Astrocyte (in vitro differentiated cells and primary cell): ENCODE measurements around the gene AJAP1. TPM values are rescaled to one million over a fixed set of nuclear protein-coding genes. Genes with fewer than 3 reads are reported as not detected.

Source experiments
- DNase-seq: peaks from one replicate; pipeline ENCODE4 v3.0.0-alpha.2; 2010; ENCODE audit warnings: low read depth
- FAIRE-seq: peaks from 2 replicates; lab custom pipeline; 2011; peaks lifted over from hg19 to GRCh38; lab: Jason Lieb, UNC
- H2AFZ ChIP-seq: 2 replicates; pipeline ENCODE4 v1.6.0; 2012; ENCODE audit warnings: low read depth, low read length, inconsistent platforms
- H3K27ac ChIP-seq: 2 replicates; pipeline ENCODE4 v1.5.1; 2011; ENCODE audit warnings: low read depth, low read length, inconsistent platforms
- H3K27me3 ChIP-seq: 2 replicates; pipeline ENCODE4 v1.6.0; 2011; ENCODE audit warnings: low read length, inconsistent platforms; ENCODE audit not compliant: insufficient read depth
- H3K36me3 ChIP-seq: 2 replicates; pipeline ENCODE4 v1.5.1; 2011; ENCODE audit warnings: low read length, inconsistent platforms; ENCODE audit not compliant: insufficient read depth
- H3K4me1 ChIP-seq: 2 replicates; pipeline ENCODE4 v1.5.1; 2011; ENCODE audit warnings: low read length, inconsistent platforms; ENCODE audit not compliant: insufficient read depth
- H3K4me2 ChIP-seq: 2 replicates; pipeline ENCODE4 v1.6.0; 2012; ENCODE audit warnings: low read length, inconsistent platforms
- H3K4me3 ChIP-seq: 2 replicates; pipeline ENCODE4 v1.5.1; 2011; ENCODE audit warnings: low read depth, mild to moderate bottlenecking, low read length, inconsistent platforms; ENCODE audit not compliant: insufficient read depth
- H3K79me2 ChIP-seq: 2 replicates; pipeline ENCODE4 v1.6.0; 2012; ENCODE audit warnings: mild to moderate bottlenecking, low read length, inconsistent platforms; ENCODE audit not compliant: insufficient read depth
- H3K9ac ChIP-seq: 2 replicates; pipeline ENCODE4 v1.6.0; 2012; ENCODE audit warnings: mild to moderate bottlenecking, low read length, inconsistent platforms
- H3K9me3 ChIP-seq: 2 replicates; pipeline ENCODE4 v1.5.1; 2012; ENCODE audit warnings: low read depth, mild to moderate bottlenecking, low read length, inconsistent platforms; ENCODE audit not compliant: insufficient read depth
- H4K20me1 ChIP-seq: 2 replicates; pipeline ENCODE4 v1.6.0; 2012; ENCODE audit warnings: low read length, inconsistent platforms; ENCODE audit not compliant: insufficient read depth
- H3K27ac Mint-ChIP-seq: one replicate; pipeline ENCODE4 v1.8.0; 2021; ENCODE audit warnings: mild to moderate bottlenecking, mixed read lengths; ENCODE audit not compliant: unreplicated experiment
- H3K27me3 Mint-ChIP-seq: one replicate; pipeline ENCODE4 v1.8.0; 2021; ENCODE audit warnings: low read depth, mixed read lengths; ENCODE audit not compliant: unreplicated experiment
- H3K36me3 Mint-ChIP-seq: one replicate; pipeline ENCODE4 v1.8.0; 2021; ENCODE audit warnings: low read depth, mixed read lengths; ENCODE audit not compliant: unreplicated experiment
- H3K4me1 Mint-ChIP-seq: one replicate; pipeline ENCODE4 v1.8.0; 2021; ENCODE audit warnings: low read depth, mixed read lengths; ENCODE audit not compliant: unreplicated experiment
- H3K4me3 Mint-ChIP-seq: one replicate; pipeline ENCODE4 v1.8.0; 2021; ENCODE audit warnings: mild to moderate bottlenecking, moderate library complexity, mixed read lengths; ENCODE audit not compliant: unreplicated experiment
- H3K9me3 Mint-ChIP-seq: one replicate; pipeline ENCODE4 v1.8.0; 2021; ENCODE audit warnings: mild to moderate bottlenecking, mixed read lengths; ENCODE audit not compliant: unreplicated experiment
- EZH2 ChIP-seq: IDR thresholded peaks from 2 replicates; pipeline ENCODE4 v1.6.1; 2012; ENCODE audit warnings: mild to moderate bottlenecking, low read length, inconsistent platforms; ENCODE audit not compliant: insufficient read depth
- total RNA-seq: library from RNA; stranded (reverse); gene quantifications from 2 replicates; pipeline ENCODE4 v1.2.1, GENCODE V29; 2021
- TF ChIP-seq, protein P1 (sequence below): IDR thresholded peaks from 2 replicates; pipeline ENCODE4 v1.5.1; 2011; ENCODE audit warnings: low read depth, mild to moderate bottlenecking, inconsistent platforms, low read length, moderate library complexity; ENCODE audit not compliant: insufficient read depth

AJAP1 gene
- total RNA-seq, 1 donor from 2014 or later: 0.34 TPM

DNA sequence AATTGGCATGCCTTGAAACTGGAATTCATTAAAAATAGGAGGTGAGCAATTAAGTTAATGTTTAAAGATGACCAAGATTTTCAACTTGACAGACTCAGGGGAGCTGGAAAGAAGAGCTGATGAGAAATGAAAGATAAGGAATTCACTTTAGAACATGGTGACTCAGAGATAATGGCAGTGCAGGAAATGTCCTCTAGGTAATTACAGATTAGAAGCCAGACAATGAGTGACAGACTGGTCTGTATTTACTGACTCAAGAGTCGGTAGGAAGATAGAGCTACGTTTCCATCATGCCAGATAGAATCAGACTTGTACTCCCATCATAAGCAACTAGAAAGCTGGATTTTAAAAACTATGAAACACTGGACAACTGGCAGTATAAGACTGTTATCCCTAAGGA lies 151.6 kb downstream of the AJAP1 start:
- Histone ChIP-seq H4K20me1 (no peaks in the 10 kb centered on the region), H3K4me3 (no peak overlapping the region), H3K79me2 (no peaks in the 10 kb centered on the region), H3K4me1 (no peaks in the 10 kb centered on the region), H3K4me2 (no peak overlapping the region), H3K9ac (no peak overlapping the region), H2AFZ (no peak overlapping the region), H3K27ac (no peak overlapping the region), H3K36me3 (no peaks in the 10 kb centered on the region), H3K9me3 (no peaks in the 10 kb centered on the region), H3K27me3 (no peaks in the 10 kb centered on the region)
- peaks cover 26% of the 10 kb centered on the region for H3K27me3 Mint-ChIP-seq
- H3K27ac Mint-ChIP-seq: no peak overlapping the region
- FAIRE-seq: no peak
- H3K9me3 Mint-ChIP-seq: peaks cover 8% of the 10 kb centered on the region
- peaks cover 5% of the 10 kb centered on the region for H3K4me1 Mint-ChIP-seq
- no peak for TF ChIP-seq EZH2
- TF ChIP-seq, protein P1, sequence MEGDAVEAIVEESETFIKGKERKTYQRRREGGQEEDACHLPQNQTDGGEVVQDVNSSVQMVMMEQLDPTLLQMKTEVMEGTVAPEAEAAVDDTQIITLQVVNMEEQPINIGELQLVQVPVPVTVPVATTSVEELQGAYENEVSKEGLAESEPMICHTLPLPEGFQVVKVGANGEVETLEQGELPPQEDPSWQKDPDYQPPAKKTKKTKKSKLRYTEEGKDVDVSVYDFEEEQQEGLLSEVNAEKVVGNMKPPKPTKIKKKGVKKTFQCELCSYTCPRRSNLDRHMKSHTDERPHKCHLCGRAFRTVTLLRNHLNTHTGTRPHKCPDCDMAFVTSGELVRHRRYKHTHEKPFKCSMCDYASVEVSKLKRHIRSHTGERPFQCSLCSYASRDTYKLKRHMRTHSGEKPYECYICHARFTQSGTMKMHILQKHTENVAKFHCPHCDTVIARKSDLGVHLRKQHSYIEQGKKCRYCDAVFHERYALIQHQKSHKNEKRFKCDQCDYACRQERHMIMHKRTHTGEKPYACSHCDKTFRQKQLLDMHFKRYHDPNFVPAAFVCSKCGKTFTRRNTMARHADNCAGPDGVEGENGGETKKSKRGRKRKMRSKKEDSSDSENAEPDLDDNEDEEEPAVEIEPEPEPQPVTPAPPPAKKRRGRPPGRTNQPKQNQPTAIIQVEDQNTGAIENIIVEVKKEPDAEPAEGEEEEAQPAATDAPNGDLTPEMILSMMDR: no peak
- no peak overlapping the region for H3K4me3 Mint-ChIP-seq
- H3K36me3 Mint-ChIP-seq: no peaks in the 10 kb centered on the region
- DNase-seq: no peak

DNA sequence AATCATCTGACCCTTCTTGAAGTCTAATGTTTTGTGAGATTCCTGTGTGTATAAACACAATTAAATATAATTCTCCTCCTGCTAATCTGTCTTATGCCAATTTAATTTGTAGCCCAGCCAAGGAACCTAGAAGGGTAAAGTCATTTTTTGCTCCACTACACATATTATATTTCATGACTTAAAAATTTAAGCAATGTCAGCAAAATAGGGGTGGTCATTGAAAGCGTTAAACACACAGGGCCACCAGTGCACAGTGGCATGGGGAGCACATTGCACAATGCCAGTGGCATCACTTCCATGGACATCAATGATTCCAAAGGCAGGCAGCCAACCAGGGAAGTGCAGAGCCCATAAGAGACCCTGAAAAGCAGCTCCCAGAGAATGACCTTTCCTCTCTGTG lies 166.1 kb downstream of the AJAP1 start:
- no peak for FAIRE-seq
- Histone ChIP-seq H3K36me3 (no peaks in the 10 kb centered on the region), H3K27ac (no peak overlapping the region), H3K79me2 (no peaks in the 10 kb centered on the region), H3K4me3 (no peak overlapping the region), H3K4me1 (no peaks in the 10 kb centered on the region), H4K20me1 (no peaks in the 10 kb centered on the region), H3K4me2 (no peak overlapping the region), H3K9ac (no peak overlapping the region), H3K27me3 (no peaks in the 10 kb centered on the region), H2AFZ (no peak overlapping the region), H3K9me3 (peaks cover 6% of the 10 kb centered on the region)
- Mint-ChIP-seq H3K9me3 (peaks cover 2% of the 10 kb centered on the region), H3K36me3 (no peaks in the 10 kb centered on the region), H3K4me3 (no peak overlapping the region), H3K27me3 (peaks cover 6% of the 10 kb centered on the region), H3K4me1 (no peaks in the 10 kb centered on the region), H3K27ac (no peak overlapping the region)
- DNase-seq: no peak
- no peak for TF ChIP-seq EZH2
- TF ChIP-seq, protein P1: no peak

DNA sequence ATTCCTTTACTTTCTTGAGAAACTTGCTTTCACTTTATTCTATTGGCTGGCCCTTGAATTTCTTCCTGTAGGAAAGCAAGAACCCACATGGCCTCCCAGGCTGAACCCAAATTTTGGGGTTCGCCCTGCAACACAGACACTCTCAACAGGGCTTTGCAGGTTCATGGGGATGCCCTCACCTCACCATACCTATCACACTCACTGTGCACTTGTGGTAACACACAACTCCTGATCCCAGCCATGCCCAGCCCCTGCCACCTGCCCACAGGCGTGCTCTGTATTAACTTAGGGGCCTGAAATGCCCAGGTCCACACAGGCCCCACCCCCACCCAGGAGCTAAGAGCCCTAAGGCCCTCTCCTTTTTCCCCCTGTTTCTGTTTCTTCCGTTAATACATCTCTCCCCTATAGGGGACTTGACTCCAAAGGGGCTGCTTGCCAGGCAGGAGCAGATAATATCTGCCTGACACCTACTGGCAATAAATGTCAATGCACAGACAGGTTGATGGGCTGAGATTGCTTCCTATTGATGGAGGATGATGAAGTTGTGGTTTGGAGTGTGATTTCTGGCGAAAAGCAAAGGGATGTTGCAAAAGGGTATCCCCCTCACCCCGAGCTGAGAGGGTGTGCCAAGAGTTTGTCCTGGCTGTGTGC lies 171.5 kb downstream of the AJAP1 start:
- no peak overlapping the region for H3K27ac Mint-ChIP-seq
- no peak for DNase-seq
- no peak for FAIRE-seq

More for the DNA sequence above, 171.5 kb downstream of the AJAP1 start:
- H3K9me3 ChIP-seq: peaks cover 6% of the 10 kb centered on the region
- H3K27ac ChIP-seq: no peak overlapping the region
- H3K9ac ChIP-seq: no peak overlapping the region
- H3K4me3 Mint-ChIP-seq: no peak overlapping the region
- H2AFZ ChIP-seq: no peak overlapping the region
- peaks cover 29% of the 10 kb centered on the region for H3K27me3 Mint-ChIP-seq
- no peaks in the 10 kb centered on the region for H3K4me1 ChIP-seq
- TF ChIP-seq, protein P1: no peak
- TF ChIP-seq EZH2: no peak
- no peaks in the 10 kb centered on the region for H3K27me3 ChIP-seq
- H3K36me3 Mint-ChIP-seq: no peaks in the 10 kb centered on the region
- H3K79me2 ChIP-seq: no peaks in the 10 kb centered on the region
- no peaks in the 10 kb centered on the region for H3K4me1 Mint-ChIP-seq
- H3K9me3 Mint-ChIP-seq: peaks cover 2% of the 10 kb centered on the region
- no peak overlapping the region for H3K4me3 ChIP-seq
- no peaks in the 10 kb centered on the region for H3K36me3 ChIP-seq
- H4K20me1 ChIP-seq: no peaks in the 10 kb centered on the region
- no peak overlapping the region for H3K4me2 ChIP-seq
